A549 (cell line): ENCODE results near the gene CFAP61. TPM values are rescaled to one million over a fixed set of nuclear protein-coding genes. Genes with fewer than 3 reads are reported as not detected.
A peak's percentile ranks its signal among the peaks of the same experiment; 100 is the strongest.

ENCODE experiments used
- ATAC-seq, 2 experiments: fragments of 200-7000 bp in 1 of 2; fragments of >200 bp in 1 of 2; cut with Nextera tagmentation in 1 of 2; cut with Tn5 transposase in 1 of 2; 3 replicates each; pipeline versions ENCODE4 v1.8.0 to v1.9.1; 2018 to 2020; ENCODE audit warnings: mild to moderate bottlenecking in 1 of 2, moderate library complexity in 1 of 2
- CTCF ChIA-PET: fragments of 300-600 bp; sonication (Branson Sonifier 250); formaldehyde crosslinking; extraction: SDS; loops from one replicate; lab custom pipeline; 2021; ENCODE audit warnings: antibody characterized with exemption, inconsistent platforms; lab: Yijun Ruan, JAX
- POLR2A ChIA-PET: fragments of 350-600 bp; formaldehyde crosslinking; extraction: SDS; loops from one replicate; lab custom pipeline; 2021; ENCODE audit warnings: antibody characterized with exemption, inconsistent platforms; lab: Yijun Ruan, JAX
- DNase-seq, 2 experiments: peaks; one replicate each; pipeline versions ENCODE4 v3.0.0 to v3.0.0-alpha.2; 2011 to 2016; ENCODE audit warnings: low read depth in 1 of 2, low spot score in 1 of 2
- FAIRE-seq: peaks from 2 replicates; lab custom pipeline; 2011; peaks lifted over from hg19 to GRCh38; lab: Jason Lieb, UNC
- H3K27ac ChIP-seq, 2 experiments: fragments of >200 bp; sonication (Bioruptor Twin); formaldehyde crosslinking; 3 replicates each; pipeline ENCODE4 v1.5.1; 2016 to 2017
- H3K4me1 ChIP-seq: fragments of >200 bp; sonication (Bioruptor Twin); formaldehyde crosslinking; 3 replicates; pipeline ENCODE4 v1.6.1; 2016
- H3K4me2 ChIP-seq: fragments of >200 bp; sonication (Bioruptor Twin); formaldehyde crosslinking; 3 replicates; pipeline ENCODE4 v1.6.1; 2016
- H3K4me3 ChIP-seq: fragments of >200 bp; sonication (Bioruptor Twin); formaldehyde crosslinking; 3 replicates; pipeline ENCODE4 v1.5.1; 2016
- H3K9me3 ChIP-seq: fragments of >200 bp; sonication (Bioruptor Twin); formaldehyde crosslinking; 3 replicates; pipeline ENCODE4 v1.6.1; 2016
- BHLHE40 ChIP-seq: IDR thresholded peaks from 2 replicates; pipeline ENCODE4 v1.6.1; 2012; ENCODE audit warnings: low read depth, low read length, inconsistent platforms
- CHD4 ChIP-seq: fragments of 200-600 bp; sonication (generic); IDR thresholded peaks from 2 replicates; pipeline ENCODE4 v1.6.1; 2016; ENCODE audit warnings: antibody characterized with exemption, mild to moderate bottlenecking, borderline replicate concordance
- EHMT2 ChIP-seq: fragments of 200-600 bp; sonication (generic); IDR thresholded peaks from 2 replicates; pipeline ENCODE4 v1.6.1; 2016; ENCODE audit warnings: antibody characterized with exemption, low read depth, mild to moderate bottlenecking, moderate library complexity
- HDAC2 ChIP-seq: fragments of 200-600 bp; sonication (generic); IDR thresholded peaks from 2 replicates; pipeline ENCODE4 v1.6.1; 2016
- HOXB13 ChIP-seq: fragments of 250-450 bp; sonication (Bioruptor Pico); IDR thresholded peaks from 2 replicates; pipeline ENCODE4 v1.5.0; 2020; ENCODE audit warnings: low read depth, mild to moderate bottlenecking, moderate library complexity
- MAFK ChIP-seq: fragments of 450-650 bp; IDR thresholded peaks from 2 replicates; pipeline ENCODE4 v1.6.1; 2014; ENCODE audit not compliant: partially characterized antibody
- NFE2L2 ChIP-seq: fragments of 150-350 bp; conservative IDR thresholded peaks from 2 replicates; pipeline ENCODE4 v1.6.1; 2014; ENCODE audit warnings: low read length
- NPAS2 ChIP-seq: fragments of 250-450 bp; sonication (Bioruptor Pico); IDR thresholded peaks from 2 replicates; pipeline ENCODE4 v1.8.0; 2022; ENCODE audit warnings: mild to moderate bottlenecking, moderate library complexity, borderline replicate concordance
- RARB ChIP-seq: fragments of 250-450 bp; sonication (Bioruptor Pico); IDR thresholded peaks from 2 replicates; pipeline ENCODE4 v1.8.0; 2021; ENCODE audit warnings: mild to moderate bottlenecking, moderate library complexity
- SREBF2 ChIP-seq: fragments of 450-650 bp; IDR thresholded peaks from 2 replicates; pipeline ENCODE4 v1.6.1; 2014; ENCODE audit warnings: mild to moderate bottlenecking, moderate library complexity
- TFCP2L1 ChIP-seq: fragments of 250-450 bp; sonication (Bioruptor Pico); IDR thresholded peaks from 2 replicates; pipeline ENCODE4 v1.5.0; 2021; ENCODE audit warnings: mild to moderate bottlenecking
- ZNF302 ChIP-seq: fragments of 250-450 bp; sonication (Bioruptor Pico); IDR thresholded peaks from 2 replicates; pipeline ENCODE4 v1.9.0; 2021; ENCODE audit warnings: inconsistent platforms, mild to moderate bottlenecking, moderate library complexity
- WGBS: methylation state at CpG from one replicate; pipeline ENCODE4 v1.1.6; 2017; ENCODE audit errors: missing lambda C conversion rate; 5-methylcytosine and 5-hydroxymethylcytosine counted together
- polyA plus RNA-seq, 4 experiments: library from polyadenylated mRNA; depleted of rRNA in 3 of 4; stranded (reverse); fragments of >200 nt; fragmentation: RNase III in 1 of 4; extraction: RNeasy Plus Mini Kit Qiagen cat#74134 plus additional on column Dnase treatment in 1 of 4; gene quantifications; 2 replicates in 3 of 4; 3 replicates in 1 of 4; pipeline ENCODE4 v1.2.3, GENCODE V29; 2011 to 2017
- TF ChIP-seq, protein P1 (sequence below): fragments of 250-450 bp; sonication (Bioruptor Pico); IDR thresholded peaks from 2 replicates; pipeline ENCODE4 v1.5.0; 2021; ENCODE audit warnings: mild to moderate bottlenecking, moderate library complexity, borderline replicate concordance
- TF ChIP-seq, protein P2 (sequence below): fragments of >200 bp; sonication (Bioruptor Twin); formaldehyde crosslinking; IDR thresholded peaks from 3 replicates; pipeline ENCODE4 v1.5.1; 2016
- TF ChIP-seq, protein P3 (sequence below): fragments of 200-600 bp; sonication (generic); IDR thresholded peaks from 2 replicates; pipeline ENCODE4 v1.6.1; 2016; ENCODE audit warnings: antibody characterized with exemption, mild to moderate bottlenecking, moderate library complexity
- TF ChIP-seq, protein P4 (sequence below): fragments of >200 bp; sonication (Bioruptor Twin); formaldehyde crosslinking; IDR thresholded peaks from 3 replicates; pipeline ENCODE4 v1.6.1; 2016
- TF ChIP-seq, protein P5 (sequence below): IDR thresholded peaks from 2 replicates; pipeline ENCODE4 v1.6.1; 2012; ENCODE audit warnings: low read depth, borderline replicate concordance
- TF ChIP-seq, protein P6 (sequence below): fragments of 150-350 bp; IDR thresholded peaks from 2 replicates; pipeline ENCODE4 v1.6.1; 2014; ENCODE audit warnings: low read depth, mild to moderate bottlenecking, low read length

Gene CFAP61
- polyA plus RNA-seq, 2 of the 4 experiments (the other 2 are of a cell fraction): 0.39 to 0.70 TPM

DNA sequence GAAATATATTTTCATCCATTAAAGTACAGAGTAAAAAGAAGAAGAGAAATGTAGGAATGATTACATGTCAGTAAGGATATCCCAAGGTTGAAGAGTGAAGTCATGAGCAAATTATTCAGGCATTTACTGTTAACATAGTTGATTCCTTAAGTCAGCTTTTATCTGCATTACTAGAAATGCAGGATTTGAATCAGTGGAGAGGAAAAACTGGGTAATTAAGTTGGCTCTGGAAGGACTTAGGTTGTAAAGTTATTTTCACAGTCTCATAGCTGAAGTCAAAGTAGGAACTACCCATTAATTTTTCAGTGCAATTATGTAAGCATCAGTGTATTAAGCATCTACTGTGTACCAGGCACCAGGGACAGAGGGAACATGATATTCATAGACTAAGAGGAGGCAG lies 27.4 kb upstream of the CFAP61 start:
- Histone ChIP-seq H3K4me2 (no peak overlapping the region), H3K27ac (no peak overlapping the region)
- POLR2A ChIA-PET: no interaction called here

DNA sequence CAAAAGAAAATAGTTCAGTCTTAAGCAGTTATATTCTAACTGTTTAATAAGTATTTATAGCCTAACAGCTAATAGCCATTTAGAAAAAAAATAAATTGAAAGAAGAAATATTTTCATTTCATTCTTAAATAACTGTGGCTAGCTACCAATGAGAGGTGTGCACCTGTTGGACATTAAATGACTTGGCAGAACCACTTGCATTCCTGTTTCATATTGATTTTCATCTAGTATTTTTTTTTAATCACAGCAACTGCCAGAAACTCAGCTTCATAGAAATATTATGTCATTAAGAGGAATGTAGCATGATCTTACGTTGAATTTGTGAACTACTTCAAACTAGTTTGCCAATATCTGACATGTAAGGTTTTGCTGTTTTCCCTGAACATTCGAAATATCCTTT lies 25.0 kb upstream of the CFAP61 start:
- no peak for ATAC-seq
- TF ChIP-seq MAFK: no peak
- TF ChIP-seq, protein P1, sequence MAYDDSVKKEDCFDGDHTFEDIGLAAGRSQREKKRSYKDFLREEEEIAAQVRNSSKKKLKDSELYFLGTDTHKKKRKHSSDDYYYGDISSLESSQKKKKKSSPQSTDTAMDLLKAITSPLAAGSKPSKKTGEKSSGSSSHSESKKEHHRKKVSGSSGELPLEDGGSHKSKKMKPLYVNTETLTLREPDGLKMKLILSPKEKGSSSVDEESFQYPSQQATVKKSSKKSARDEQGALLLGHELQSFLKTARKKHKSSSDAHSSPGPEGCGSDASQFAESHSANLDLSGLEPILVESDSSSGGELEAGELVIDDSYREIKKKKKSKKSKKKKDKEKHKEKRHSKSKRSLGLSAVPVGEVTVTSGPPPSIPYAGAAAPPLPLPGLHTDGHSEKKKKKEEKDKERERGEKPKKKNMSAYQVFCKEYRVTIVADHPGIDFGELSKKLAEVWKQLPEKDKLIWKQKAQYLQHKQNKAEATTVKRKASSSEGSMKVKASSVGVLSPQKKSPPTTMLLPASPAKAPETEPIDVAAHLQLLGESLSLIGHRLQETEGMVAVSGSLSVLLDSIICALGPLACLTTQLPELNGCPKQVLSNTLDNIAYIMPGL (CRISPR knock-in tag): no peak
- TF ChIP-seq, protein P2, sequence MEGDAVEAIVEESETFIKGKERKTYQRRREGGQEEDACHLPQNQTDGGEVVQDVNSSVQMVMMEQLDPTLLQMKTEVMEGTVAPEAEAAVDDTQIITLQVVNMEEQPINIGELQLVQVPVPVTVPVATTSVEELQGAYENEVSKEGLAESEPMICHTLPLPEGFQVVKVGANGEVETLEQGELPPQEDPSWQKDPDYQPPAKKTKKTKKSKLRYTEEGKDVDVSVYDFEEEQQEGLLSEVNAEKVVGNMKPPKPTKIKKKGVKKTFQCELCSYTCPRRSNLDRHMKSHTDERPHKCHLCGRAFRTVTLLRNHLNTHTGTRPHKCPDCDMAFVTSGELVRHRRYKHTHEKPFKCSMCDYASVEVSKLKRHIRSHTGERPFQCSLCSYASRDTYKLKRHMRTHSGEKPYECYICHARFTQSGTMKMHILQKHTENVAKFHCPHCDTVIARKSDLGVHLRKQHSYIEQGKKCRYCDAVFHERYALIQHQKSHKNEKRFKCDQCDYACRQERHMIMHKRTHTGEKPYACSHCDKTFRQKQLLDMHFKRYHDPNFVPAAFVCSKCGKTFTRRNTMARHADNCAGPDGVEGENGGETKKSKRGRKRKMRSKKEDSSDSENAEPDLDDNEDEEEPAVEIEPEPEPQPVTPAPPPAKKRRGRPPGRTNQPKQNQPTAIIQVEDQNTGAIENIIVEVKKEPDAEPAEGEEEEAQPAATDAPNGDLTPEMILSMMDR: no peak
- DNase-seq: no peak
- Histone ChIP-seq H3K4me1 (no peaks in the 10 kb centered on the region), H3K27ac (no peak overlapping the region), H3K4me3 (no peak overlapping the region), H3K9me3 (no peaks in the 10 kb centered on the region), H3K4me2 (no peak overlapping the region)
- ChIA-PET CTCF (interaction anchor here (1.6 to 4.4 kb wide), 3 partner anchors 11 to 210 kb away, joined by 6 to 19 read pairs (median 7); partner anchors contain the start of gene NAA20), POLR2A (interaction anchor here (3.1 kb wide), 1 partner anchor 10 kb away, joined by 15 read pairs; the partner anchor contains the start of gene NAA20)
- 89% methylated on average over 2 of the region's 2 CpGs for WGBS
- FAIRE-seq: peak; percentile 56

More for the DNA sequence above, 27.4 kb upstream of the CFAP61 start:
- H3K9me3 ChIP-seq: no peaks in the 10 kb centered on the region
- 0 out of 6 replicates have a peak, but pooled peaks of 1 of the 2 experiments have one; percentile 21 for ATAC-seq
- CTCF ChIA-PET: interaction anchor here (1.1 to 4.4 kb wide), 2 partner anchors 8 to 240 kb away, joined by 3 to 19 read pairs; partner anchors contain the start of gene NAA20
- peaks cover 2% of the 10 kb centered on the region; the same call in 1 of the 3 replicates for H3K4me1 ChIP-seq
- DNase-seq: no peak
- TF ChIP-seq EHMT2: no peak
- no peak for TF ChIP-seq SREBF2
- TF ChIP-seq, protein P3, sequence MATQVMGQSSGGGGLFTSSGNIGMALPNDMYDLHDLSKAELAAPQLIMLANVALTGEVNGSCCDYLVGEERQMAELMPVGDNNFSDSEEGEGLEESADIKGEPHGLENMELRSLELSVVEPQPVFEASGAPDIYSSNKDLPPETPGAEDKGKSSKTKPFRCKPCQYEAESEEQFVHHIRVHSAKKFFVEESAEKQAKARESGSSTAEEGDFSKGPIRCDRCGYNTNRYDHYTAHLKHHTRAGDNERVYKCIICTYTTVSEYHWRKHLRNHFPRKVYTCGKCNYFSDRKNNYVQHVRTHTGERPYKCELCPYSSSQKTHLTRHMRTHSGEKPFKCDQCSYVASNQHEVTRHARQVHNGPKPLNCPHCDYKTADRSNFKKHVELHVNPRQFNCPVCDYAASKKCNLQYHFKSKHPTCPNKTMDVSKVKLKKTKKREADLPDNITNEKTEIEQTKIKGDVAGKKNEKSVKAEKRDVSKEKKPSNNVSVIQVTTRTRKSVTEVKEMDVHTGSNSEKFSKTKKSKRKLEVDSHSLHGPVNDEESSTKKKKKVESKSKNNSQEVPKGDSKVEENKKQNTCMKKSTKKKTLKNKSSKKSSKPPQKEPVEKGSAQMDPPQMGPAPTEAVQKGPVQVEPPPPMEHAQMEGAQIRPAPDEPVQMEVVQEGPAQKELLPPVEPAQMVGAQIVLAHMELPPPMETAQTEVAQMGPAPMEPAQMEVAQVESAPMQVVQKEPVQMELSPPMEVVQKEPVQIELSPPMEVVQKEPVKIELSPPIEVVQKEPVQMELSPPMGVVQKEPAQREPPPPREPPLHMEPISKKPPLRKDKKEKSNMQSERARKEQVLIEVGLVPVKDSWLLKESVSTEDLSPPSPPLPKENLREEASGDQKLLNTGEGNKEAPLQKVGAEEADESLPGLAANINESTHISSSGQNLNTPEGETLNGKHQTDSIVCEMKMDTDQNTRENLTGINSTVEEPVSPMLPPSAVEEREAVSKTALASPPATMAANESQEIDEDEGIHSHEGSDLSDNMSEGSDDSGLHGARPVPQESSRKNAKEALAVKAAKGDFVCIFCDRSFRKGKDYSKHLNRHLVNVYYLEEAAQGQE: no peak
- TF ChIP-seq, protein P4, sequence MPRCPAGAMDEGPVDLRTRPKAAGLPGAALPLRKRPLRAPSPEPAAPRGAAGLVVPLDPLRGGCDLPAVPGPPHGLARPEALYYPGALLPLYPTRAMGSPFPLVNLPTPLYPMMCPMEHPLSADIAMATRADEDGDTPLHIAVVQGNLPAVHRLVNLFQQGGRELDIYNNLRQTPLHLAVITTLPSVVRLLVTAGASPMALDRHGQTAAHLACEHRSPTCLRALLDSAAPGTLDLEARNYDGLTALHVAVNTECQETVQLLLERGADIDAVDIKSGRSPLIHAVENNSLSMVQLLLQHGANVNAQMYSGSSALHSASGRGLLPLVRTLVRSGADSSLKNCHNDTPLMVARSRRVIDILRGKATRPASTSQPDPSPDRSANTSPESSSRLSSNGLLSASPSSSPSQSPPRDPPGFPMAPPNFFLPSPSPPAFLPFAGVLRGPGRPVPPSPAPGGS: no peak
- TF ChIP-seq CHD4: no peak
- no peak for TF ChIP-seq TFCP2L1 (CRISPR knock-in tag)
- TF ChIP-seq HDAC2: no peak
- no peak for TF ChIP-seq HOXB13
- TF ChIP-seq, protein P5, sequence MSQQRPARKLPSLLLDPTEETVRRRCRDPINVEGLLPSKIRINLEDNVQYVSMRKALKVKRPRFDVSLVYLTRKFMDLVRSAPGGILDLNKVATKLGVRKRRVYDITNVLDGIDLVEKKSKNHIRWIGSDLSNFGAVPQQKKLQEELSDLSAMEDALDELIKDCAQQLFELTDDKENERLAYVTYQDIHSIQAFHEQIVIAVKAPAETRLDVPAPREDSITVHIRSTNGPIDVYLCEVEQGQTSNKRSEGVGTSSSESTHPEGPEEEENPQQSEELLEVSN: no peak
- no peak for TF ChIP-seq NFE2L2
- TF ChIP-seq BHLHE40: no peak
- TF ChIP-seq RARB (CRISPR knock-in tag): no peak
- no peak for TF ChIP-seq NPAS2 (CRISPR knock-in tag)
- TF ChIP-seq, protein P6, sequence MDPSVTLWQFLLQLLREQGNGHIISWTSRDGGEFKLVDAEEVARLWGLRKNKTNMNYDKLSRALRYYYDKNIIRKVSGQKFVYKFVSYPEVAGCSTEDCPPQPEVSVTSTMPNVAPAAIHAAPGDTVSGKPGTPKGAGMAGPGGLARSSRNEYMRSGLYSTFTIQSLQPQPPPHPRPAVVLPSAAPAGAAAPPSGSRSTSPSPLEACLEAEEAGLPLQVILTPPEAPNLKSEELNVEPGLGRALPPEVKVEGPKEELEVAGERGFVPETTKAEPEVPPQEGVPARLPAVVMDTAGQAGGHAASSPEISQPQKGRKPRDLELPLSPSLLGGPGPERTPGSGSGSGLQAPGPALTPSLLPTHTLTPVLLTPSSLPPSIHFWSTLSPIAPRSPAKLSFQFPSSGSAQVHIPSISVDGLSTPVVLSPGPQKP: no peak
- TF ChIP-seq ZNF302 (CRISPR knock-in tag): no peak
- no peak for TF ChIP-seq MAFK
- TF ChIP-seq, protein P1 (CRISPR knock-in tag): no peak
- no peak overlapping the region for H3K4me3 ChIP-seq
- FAIRE-seq: peak; percentile 59
